GM23338 (cell line): ENCODE data around the gene DLL4.

Experiments used
- CREB1 ChIP-seq: fragments of 250-450 bp; sonication (Bioruptor Pico); IDR thresholded peaks from 2 replicates; pipeline ENCODE4 v1.5.0; 2020; ENCODE audit warnings: low read depth, mild to moderate bottlenecking, moderate library complexity
- EZH2 ChIP-seq: fragments of 200-600 bp; sonication (generic); IDR thresholded peaks from one replicate; pipeline ENCODE4 v1.8.0; 2017; ENCODE audit warnings: antibody characterized with exemption, mild to moderate bottlenecking, low read depth; ENCODE audit not compliant: unreplicated experiment
- POLR2AphosphoS5 ChIP-seq: IDR thresholded peaks from 2 replicates; pipeline ENCODE4 v1.6.1; 2016; ENCODE audit warnings: antibody characterized with exemption, low read depth

DNA sequence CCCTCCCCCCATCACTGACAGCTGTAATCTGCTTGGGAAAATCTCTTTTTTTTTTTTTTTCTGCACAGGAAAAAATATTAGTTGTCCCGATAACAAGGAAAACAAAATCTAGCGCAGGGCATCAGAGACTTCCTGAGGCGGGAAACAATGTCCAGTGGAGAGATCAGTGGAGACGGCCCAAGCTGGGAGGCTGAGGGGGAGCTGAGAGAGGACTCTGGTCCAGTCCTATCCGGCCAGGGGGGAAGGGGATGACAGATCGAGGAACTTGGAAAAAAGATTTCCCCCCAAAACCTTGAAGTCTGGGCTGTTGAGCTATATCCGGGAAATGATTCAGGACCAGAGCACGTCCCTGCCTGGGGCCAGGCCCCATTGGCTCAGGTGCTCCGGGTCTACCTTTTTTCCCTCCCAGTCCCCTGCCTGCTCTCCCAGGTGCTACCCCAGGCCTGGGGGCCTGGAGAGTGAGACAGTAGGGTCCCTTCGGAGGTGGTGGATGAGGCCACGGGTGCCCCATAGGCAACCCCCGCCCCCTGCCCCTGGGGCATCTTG is 14.0 kb upstream of the DLL4 start:
- TF ChIP-seq CREB1 (CRISPR knock-in tag), result no peak
- no peak for TF ChIP-seq POLR2AphosphoS5
- no peak for TF ChIP-seq EZH2
